ENCODE data around the gene TMEM109.

The TMEM109 gene

DNA sequence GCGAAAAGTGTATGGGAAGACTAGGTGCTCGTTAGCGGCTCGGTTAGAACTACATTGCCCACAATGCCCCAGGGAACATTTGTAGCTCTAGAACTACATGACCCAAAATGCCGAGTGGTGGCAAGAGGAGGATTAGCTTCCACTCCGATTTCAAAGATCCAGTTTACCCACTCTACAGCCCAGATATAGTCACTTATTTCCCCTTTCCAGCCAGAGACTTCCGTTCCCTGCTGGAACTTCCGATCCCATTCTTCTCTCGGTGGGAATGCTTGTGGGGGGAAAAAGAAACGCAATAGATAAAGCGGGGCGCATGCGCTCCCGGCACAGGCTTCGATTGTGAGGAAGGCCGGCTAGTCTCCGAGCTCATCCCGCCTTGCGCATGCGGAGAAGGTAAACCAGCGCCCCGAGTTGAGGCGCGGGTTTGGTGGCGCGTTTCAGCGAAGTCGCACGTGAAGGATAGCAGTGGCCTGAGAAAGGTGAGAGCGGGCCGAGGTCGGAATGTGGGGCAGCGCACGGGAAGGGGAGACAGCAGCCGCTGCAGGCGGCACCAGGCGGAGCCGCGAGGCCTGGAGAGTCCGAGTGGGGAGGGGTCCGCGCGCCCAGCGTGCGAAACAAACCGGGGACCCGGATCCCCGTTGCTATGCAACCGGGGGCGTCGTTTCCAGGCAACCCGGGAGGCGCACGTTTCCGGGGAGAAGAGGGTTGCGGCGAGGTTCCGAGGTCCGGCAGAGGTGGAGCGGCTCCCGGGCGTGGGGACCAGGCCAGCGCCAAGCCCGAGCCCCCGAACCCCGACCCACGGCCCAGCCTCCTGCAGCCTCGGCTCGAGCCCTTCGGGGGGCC is at the start of gene TMEM109:
Gene TMEM109, plus strand, starts transcription at position 366 of the 840 bp plus-strand sequence. CDS start 5,536 bp downstream, outside the sequence.
- no peaks in the 10 kb centered on the region for H3K36me3 ChIP-seq (ENCODE audit: control insufficient read depth, insufficient read depth, low read length)
- H3K27me3 ChIP-seq (ENCODE audit: control insufficient read depth, insufficient read depth, low read length) = no peaks in the 10 kb centered on the region
- peaks cover 3% of the 10 kb centered on the region for H3K79me2 ChIP-seq
- H3K9ac ChIP-seq = peak within 1 kb of the TSS; percentile 28
- H3K4me2 ChIP-seq (ENCODE audit: low read length) = peak within 1 kb of the TSS; percentile 83
- H3K4me1 ChIP-seq = peaks cover 13% of the 10 kb centered on the region
- peak within 1 kb of the TSS; percentile 94 for H3K27ac ChIP-seq
- peak within 1 kb of the TSS; percentile 73 for H3K4me3 ChIP-seq (ENCODE audit: low read depth, low read length)
- H3K9me3 ChIP-seq (ENCODE audit: control insufficient read depth, low read length) = no peaks in the 10 kb centered on the region
- H2AFZ ChIP-seq = peak within 1 kb of the TSS; percentile 96
- TF ChIP-seq, protein P1, sequence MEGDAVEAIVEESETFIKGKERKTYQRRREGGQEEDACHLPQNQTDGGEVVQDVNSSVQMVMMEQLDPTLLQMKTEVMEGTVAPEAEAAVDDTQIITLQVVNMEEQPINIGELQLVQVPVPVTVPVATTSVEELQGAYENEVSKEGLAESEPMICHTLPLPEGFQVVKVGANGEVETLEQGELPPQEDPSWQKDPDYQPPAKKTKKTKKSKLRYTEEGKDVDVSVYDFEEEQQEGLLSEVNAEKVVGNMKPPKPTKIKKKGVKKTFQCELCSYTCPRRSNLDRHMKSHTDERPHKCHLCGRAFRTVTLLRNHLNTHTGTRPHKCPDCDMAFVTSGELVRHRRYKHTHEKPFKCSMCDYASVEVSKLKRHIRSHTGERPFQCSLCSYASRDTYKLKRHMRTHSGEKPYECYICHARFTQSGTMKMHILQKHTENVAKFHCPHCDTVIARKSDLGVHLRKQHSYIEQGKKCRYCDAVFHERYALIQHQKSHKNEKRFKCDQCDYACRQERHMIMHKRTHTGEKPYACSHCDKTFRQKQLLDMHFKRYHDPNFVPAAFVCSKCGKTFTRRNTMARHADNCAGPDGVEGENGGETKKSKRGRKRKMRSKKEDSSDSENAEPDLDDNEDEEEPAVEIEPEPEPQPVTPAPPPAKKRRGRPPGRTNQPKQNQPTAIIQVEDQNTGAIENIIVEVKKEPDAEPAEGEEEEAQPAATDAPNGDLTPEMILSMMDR (IDR thresholded peaks at IDR 0.05) = no peak

GRCh38 chr11:60864856-60865513 is 49.0 kb upstream of the TMEM109 start:
- Histone ChIP-seq H3K27me3 (ENCODE audit: control insufficient read depth, insufficient read depth, low read length) (no peaks in the 10 kb centered on the region), H3K9me3 (ENCODE audit: control insufficient read depth, low read length) (no peaks in the 10 kb centered on the region), H3K79me2 (no peaks in the 10 kb centered on the region), H2AFZ (no peak overlapping the region), H3K27ac (no peak overlapping the region), H3K4me3 (ENCODE audit: low read depth, low read length) (no peak overlapping the region), H3K9ac (no peak overlapping the region), H3K4me2 (ENCODE audit: low read length) (no peak overlapping the region), H3K36me3 (ENCODE audit: control insufficient read depth, insufficient read depth, low read length) (no peaks in the 10 kb centered on the region), H3K4me1 (peaks cover 14% of the 10 kb centered on the region)
- TF ChIP-seq, protein P1 (IDR thresholded peaks at IDR 0.05) = no peak

- Histone ChIP-seq H3K4me2 (ENCODE audit: low read length) (no peak within 1 kb of the TSS), H3K9ac (no peak within 1 kb of the TSS), H3K4me1 (peaks cover 32% of the 10 kb centered on the region), H3K27me3 (ENCODE audit: control insufficient read depth, insufficient read depth, low read length) (no peaks in the 10 kb centered on the region), H3K79me2 (no peaks in the 10 kb centered on the region), H2AFZ (peak within 1 kb of the TSS; percentile 39), H3K36me3 (ENCODE audit: control insufficient read depth, insufficient read depth, low read length) (no peaks in the 10 kb centered on the region), H3K4me3 (ENCODE audit: low read depth, low read length) (no peak within 1 kb of the TSS), H3K9me3 (ENCODE audit: control insufficient read depth, low read length) (no peaks in the 10 kb centered on the region), H3K27ac (peak within 1 kb of the TSS; percentile 50)
- TF ChIP-seq, protein P1 (IDR thresholded peaks at IDR 0.05) = no peak
Observed at GRCh38 chr11:60866911-60867870, 46.8 kb upstream of the TMEM109 start, which contains the start of gene ZP1. Gene ZP1 (plus strand): TSS chr11:60867542. CDS start chr11:60867562, 20 bp downstream.

GRCh38 chr11:60867871-60868681 is 45.9 kb upstream of the TMEM109 start:
- Histone ChIP-seq H3K4me1 (peaks cover 41% of the 10 kb centered on the region), H3K27me3 (ENCODE audit: control insufficient read depth, insufficient read depth, low read length) (no peaks in the 10 kb centered on the region), H3K4me3 (ENCODE audit: low read depth, low read length) (no peak overlapping the region), H2AFZ (peak overlapping the region; percentile 39), H3K4me2 (ENCODE audit: low read length) (no peak overlapping the region), H3K27ac (peak overlapping the region; percentile 50), H3K79me2 (no peaks in the 10 kb centered on the region), H3K9me3 (ENCODE audit: control insufficient read depth, low read length) (no peaks in the 10 kb centered on the region), H3K36me3 (ENCODE audit: control insufficient read depth, insufficient read depth, low read length) (no peaks in the 10 kb centered on the region), H3K9ac (no peak overlapping the region)
- TF ChIP-seq, protein P1 (IDR thresholded peaks at IDR 0.05) = no peak

Measured in parathyroid adenoma (tissue), 2 donors.